HCT116 (cell line): ENCODE data around the gene DTX1. TPM values are rescaled to one million over a fixed set of nuclear protein-coding genes. Genes with fewer than 3 reads are reported as not detected.
"Not testable (repeated sequence)": the region's sequence is repeated elsewhere in the genome, so short reads cannot be mapped to it uniquely, and the experiment has no call there.

Source experiments
- ATAC-seq: fragments of 200-7000 bp; cut with Tn5 transposase; 2 replicates; pipeline ENCODE4 v1.9.1; 2020; ENCODE audit warnings: mild to moderate bottlenecking, moderate library complexity
- BruUV-seq: library from RNA; stranded (reverse); fragments of 400-500 nt; replicated peaks from 2 replicates; lab custom pipeline; 2021; lab: Mats Ljungman, UMichigan
- CTCF ChIA-PET: fragments of 300-600 bp; sonication (Branson Sonifier 250); formaldehyde crosslinking; loops from one replicate; lab custom pipeline; 2021; ENCODE audit warnings: antibody characterized with exemption; lab: Charles Lee
- POLR2A ChIA-PET: fragments of 300-600, 350-600 bp; sonication (Branson Sonifier 250); formaldehyde crosslinking; loops from one replicate; lab custom pipeline; 2021; ENCODE audit warnings: antibody characterized with exemption; lab: Charles Lee
- RAD21 ChIA-PET, 2 experiments: fragments of 300-600 bp; sonication (Branson Sonifier 250); formaldehyde crosslinking; loops; one replicate each; lab custom pipeline; 2023; ENCODE audit warnings: low total read pairs in 2 of 2; ENCODE audit not compliant: uncharacterized antibody in 2 of 2, unreplicated experiment in 2 of 2, low non-redundant PET in 1 of 2; lab: Charles Lee
- DNase-seq: peaks from one replicate; pipeline ENCODE4 v3.0.0-alpha.2; 2010; ENCODE audit warnings: low read depth, low spot score
- H2AFZ ChIP-seq: fragments of 200-600 bp; shearing (Covaris generic), sonication (generic); 2 replicates; pipeline ENCODE4 v1.6.1; 2017; ENCODE audit warnings: low read depth, mixed run types, mixed read lengths, antibody characterized with exemption, low read length; ENCODE audit not compliant: poor library complexity, severe bottlenecking
- H3K27ac ChIP-seq: 2 replicates; pipeline ENCODE4 v1.5.1; 2012; ENCODE audit warnings: low read depth, low read length
- H3K27me3 ChIP-seq: fragments of 200-600 bp; sonication (generic); 2 replicates; pipeline ENCODE4 v1.6.1; 2016; ENCODE audit warnings: mixed run types, low read length, mixed read lengths; ENCODE audit not compliant: insufficient read depth
- H3K36me3 ChIP-seq, 2 experiments: fragments of 200-500 bp in 1 of 2; fragments of 200-600 bp in 1 of 2; sonication (Bioruptor generic) in 1 of 2; sonication (generic) in 1 of 2; 2 replicates each; pipeline versions ENCODE4 v1.5.1 to v1.6.1; 2014 to 2016; ENCODE audit warnings: low read length in 2 of 2, inconsistent platforms in 1 of 2, mixed read lengths in 1 of 2, mixed run types in 1 of 2; ENCODE audit not compliant: insufficient read depth in 2 of 2, control insufficient read depth in 1 of 2
- H3K4me1 ChIP-seq, 2 experiments: fragments of 200-600 bp in 1 of 2; sonication (generic) in 1 of 2; 2 replicates each; pipeline versions ENCODE4 v1.5.1 to v1.6.1; 2012 to 2017; ENCODE audit warnings: low read length in 2 of 2, inconsistent platforms in 1 of 2, mild to moderate bottlenecking in 1 of 2, mixed read lengths in 1 of 2, mixed run types in 1 of 2, moderate library complexity in 1 of 2; ENCODE audit not compliant: insufficient read depth in 2 of 2, control insufficient read depth in 1 of 2
- H3K4me2 ChIP-seq: fragments of 200-600 bp; sonication (generic); 2 replicates; pipeline ENCODE4 v1.6.1; 2017; ENCODE audit warnings: mixed run types, low read length, mixed read lengths
- H3K4me3 ChIP-seq, 2 experiments: fragments of 200-600 bp in 1 of 2; sonication (generic) in 1 of 2; replicated peaks in 1 of 2; 2 replicates each; pipeline ENCODE4 v1.5.1; 2011 to 2016; ENCODE audit warnings: low read length in 2 of 2, control low read depth in 1 of 2, low read depth in 1 of 2, mild to moderate bottlenecking in 1 of 2, mixed read lengths in 1 of 2, mixed run types in 1 of 2
- H3K79me2 ChIP-seq: fragments of 200-600 bp; sonication (generic); 2 replicates; pipeline ENCODE4 v1.6.1; 2017; ENCODE audit warnings: mild to moderate bottlenecking, mixed run types, low read length, moderate library complexity, mixed read lengths; ENCODE audit not compliant: insufficient read depth
- H3K9ac ChIP-seq: fragments of 200-600 bp; sonication (generic); 2 replicates; pipeline ENCODE4 v1.6.1; 2016; ENCODE audit warnings: low read length, mixed read lengths
- H3K9me2 ChIP-seq: fragments of 200-600 bp; sonication (generic), shearing (Covaris generic); 2 replicates; pipeline ENCODE4 v1.6.1; 2017; ENCODE audit warnings: mixed run types, mild to moderate bottlenecking, moderate library complexity; ENCODE audit not compliant: insufficient read depth
- H3K9me3 ChIP-seq, 2 experiments: fragments of 200-500 bp in 1 of 2; fragments of 200-600 bp in 1 of 2; sonication (Bioruptor generic) in 1 of 2; sonication (generic) in 1 of 2; 2 replicates each; pipeline ENCODE4 v1.6.1; 2014 to 2017; ENCODE audit warnings: low read length in 2 of 2, mixed read lengths in 2 of 2, inconsistent platforms in 1 of 2, low read depth in 1 of 2, mild to moderate bottlenecking in 1 of 2, mixed run types in 1 of 2, moderate library complexity in 1 of 2; ENCODE audit not compliant: control insufficient read depth in 1 of 2, insufficient read depth in 1 of 2
- H4K20me1 ChIP-seq: fragments of 200-600 bp; sonication (generic), shearing (Covaris generic); 2 replicates; pipeline ENCODE4 v1.6.1; 2017; ENCODE audit warnings: mixed run types, mild to moderate bottlenecking, moderate library complexity; ENCODE audit not compliant: insufficient read depth
- EGR1 ChIP-seq: IDR thresholded peaks from 2 replicates; pipeline ENCODE4 v1.6.1; 2012; ENCODE audit warnings: low read depth
- ELF1 ChIP-seq: IDR thresholded peaks from 2 replicates; pipeline ENCODE4 v1.6.1; 2012; ENCODE audit warnings: low read depth, borderline replicate concordance
- EZH2phosphoT487 ChIP-seq: fragments of 200-600 bp; IDR thresholded peaks from 2 replicates; pipeline ENCODE4 v1.6.1; 2018; ENCODE audit warnings: antibody characterized with exemption, borderline replicate concordance
- FOSL1 ChIP-seq: IDR thresholded peaks from 2 replicates; pipeline ENCODE4 v1.6.1; 2012; ENCODE audit warnings: low read depth
- POLR2A ChIP-seq: IDR thresholded peaks from 2 replicates; pipeline ENCODE4 v1.7.0; 2011; ENCODE audit warnings: borderline replicate concordance; ENCODE audit not compliant: insufficient read depth, insufficient read length; ENCODE audit errors: extremely low read depth
- POLR2AphosphoS5 ChIP-seq: IDR thresholded peaks from 2 replicates; pipeline ENCODE4 v1.6.1; 2011; ENCODE audit warnings: mild to moderate bottlenecking, low read depth, low read length, moderate library complexity
- SP1 ChIP-seq: IDR thresholded peaks from 2 replicates; pipeline ENCODE4 v1.6.1; 2012; ENCODE audit warnings: low read depth
- TCF7L2 ChIP-seq: IDR thresholded peaks from 2 replicates; pipeline ENCODE4 v1.7.0; 2011; ENCODE audit warnings: borderline replicate concordance, inconsistent platforms; ENCODE audit not compliant: insufficient read depth, insufficient read length; ENCODE audit errors: extremely low read depth
- ZFX ChIP-seq: fragments of 450-650 bp; IDR thresholded peaks from 2 replicates; pipeline ENCODE4 v1.6.1; 2017
- intact Hi-C: fragments of 100-400 bp; cut with micrococcal nuclease; formaldehyde crosslinking; loops from 2 replicates; pipeline ENCODE4 v1.10.0; 2022
- total RNA-seq: library from RNA; stranded (reverse); gene quantifications from one replicate; pipeline ENCODE4 v1.2.1, GENCODE V29; 2021; ENCODE audit not compliant: unreplicated experiment
- TF ChIP-seq, protein P1 (sequence below): IDR thresholded peaks from 2 replicates; pipeline ENCODE4 v1.6.1; 2012
- TF ChIP-seq, protein P2 (sequence below): IDR thresholded peaks from 2 replicates; pipeline ENCODE4 v1.6.1; 2012; ENCODE audit warnings: low read depth
- TF ChIP-seq, protein P3 (sequence below): IDR thresholded peaks from 2 replicates; pipeline ENCODE4 v1.6.1; 2011; ENCODE audit warnings: mild to moderate bottlenecking, low read length, moderate library complexity; ENCODE audit not compliant: insufficient replicate concordance; ENCODE audit errors: extremely low read depth
- TF ChIP-seq, protein P4 (sequence below), 3 experiments: fragments of 200-600 bp in 1 of 3; sonication (generic) in 1 of 3; IDR thresholded peaks in 2 of 3; conservative IDR thresholded peaks in 1 of 3; 2 replicates each; pipeline ENCODE4 v1.5.1; 2012 to 2017; ENCODE audit warnings: low read depth in 2 of 3, low read length in 2 of 3, antibody characterized with exemption in 1 of 3, borderline replicate concordance in 1 of 3, control low read depth in 1 of 3, mild to moderate bottlenecking in 1 of 3, mixed read lengths in 1 of 3, mixed run types in 1 of 3, moderate library complexity in 1 of 3; ENCODE audit not compliant: insufficient read depth in 1 of 3

DTX1 gene
- total RNA-seq, 1 experiment from 2014 or later = not detected

DNA sequence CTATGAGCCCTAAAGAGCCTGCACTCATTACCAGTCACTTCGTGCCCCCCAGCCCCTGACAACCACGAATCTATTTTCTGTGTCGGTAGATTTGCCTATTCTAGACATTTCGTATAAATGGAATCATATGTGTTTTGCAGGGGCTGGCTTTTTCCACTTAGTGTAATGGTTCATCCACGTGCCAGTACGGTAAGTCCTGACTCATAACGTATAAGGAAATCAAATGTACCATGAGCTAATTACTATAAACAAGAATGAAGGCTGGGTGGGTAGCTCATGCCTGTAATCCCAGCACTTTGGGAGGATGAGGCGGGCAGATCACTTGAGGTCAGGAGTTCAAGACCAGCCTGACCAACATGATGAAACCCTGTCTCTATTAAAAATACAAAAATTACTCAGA lies 61.2 kb downstream of the DTX1 start:
- POLR2A ChIA-PET, H3K4me1 ChIP-seq, H3K9ac ChIP-seq, H3K4me3 ChIP-seq, ATAC-seq, H3K27me3 ChIP-seq, H4K20me1 ChIP-seq, CTCF ChIA-PET, H3K4me2 ChIP-seq, RAD21 ChIA-PET, H3K27ac ChIP-seq, H3K79me2 ChIP-seq, DNase-seq, BruUV-seq, H3K9me3 ChIP-seq, intact Hi-C loops, H3K9me2 ChIP-seq, H3K36me3 ChIP-seq, H2AFZ ChIP-seq: not testable (repeated sequence)

DNA sequence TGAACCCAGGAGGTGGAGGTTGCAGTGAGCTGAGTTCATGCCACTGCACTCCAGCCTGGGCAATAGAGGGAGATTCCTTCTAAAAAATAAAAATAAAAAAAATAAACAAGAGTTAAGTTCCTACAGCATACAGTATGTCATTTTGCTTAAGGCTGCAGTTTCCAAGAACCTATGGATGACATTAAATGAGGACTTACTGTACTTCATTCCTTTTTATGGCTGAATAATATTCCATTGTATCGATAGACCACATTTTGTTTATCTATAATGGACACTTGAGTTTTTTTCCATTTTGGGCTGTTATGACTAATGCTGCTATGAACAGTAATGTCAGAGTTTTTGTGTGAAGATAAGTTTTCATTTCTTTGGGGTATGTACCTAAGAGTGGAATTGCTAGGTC lies 61.6 kb downstream of the DTX1 start:
- ChIA-PET CTCF (no interaction called here), RAD21 (no interaction called here), POLR2A (no interaction called here)
- Histone ChIP-seq H4K20me1 (no peaks in the 10 kb centered on the region), H3K9me2 (no peaks in the 10 kb centered on the region), H3K27me3 (no peaks in the 10 kb centered on the region), H2AFZ (no peak overlapping the region), H3K9me3 (no peaks in the 10 kb centered on the region), H3K4me2 (no peak overlapping the region), H3K4me1 (peaks cover 0 to 9% of the 10 kb centered on the region in 2 experiments; a peak in 2 of 4 replicates), H3K79me2 (no peaks in the 10 kb centered on the region), H3K27ac (no peak overlapping the region), H3K9ac (no peak overlapping the region), H3K4me3 (no peak overlapping the region), H3K36me3 (no peaks in the 10 kb centered on the region)
- no TSS peak for BruUV-seq
- DNase-seq (no peak), ATAC-seq (no peak)
- intact Hi-C loops = no loop called here
- TF ChIP-seq FOSL1 (no peak), TCF7L2 (no peak), EGR1 (no peak), POLR2A (no peak), ZFX (no peak), ELF1 (no peak), EZH2phosphoT487 (no peak), SP1 (no peak), POLR2AphosphoS5 (no peak)
- TF ChIP-seq, protein P1, sequence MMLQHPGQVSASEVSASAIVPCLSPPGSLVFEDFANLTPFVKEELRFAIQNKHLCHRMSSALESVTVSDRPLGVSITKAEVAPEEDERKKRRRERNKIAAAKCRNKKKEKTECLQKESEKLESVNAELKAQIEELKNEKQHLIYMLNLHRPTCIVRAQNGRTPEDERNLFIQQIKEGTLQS = no peak
- TF ChIP-seq, protein P2, sequence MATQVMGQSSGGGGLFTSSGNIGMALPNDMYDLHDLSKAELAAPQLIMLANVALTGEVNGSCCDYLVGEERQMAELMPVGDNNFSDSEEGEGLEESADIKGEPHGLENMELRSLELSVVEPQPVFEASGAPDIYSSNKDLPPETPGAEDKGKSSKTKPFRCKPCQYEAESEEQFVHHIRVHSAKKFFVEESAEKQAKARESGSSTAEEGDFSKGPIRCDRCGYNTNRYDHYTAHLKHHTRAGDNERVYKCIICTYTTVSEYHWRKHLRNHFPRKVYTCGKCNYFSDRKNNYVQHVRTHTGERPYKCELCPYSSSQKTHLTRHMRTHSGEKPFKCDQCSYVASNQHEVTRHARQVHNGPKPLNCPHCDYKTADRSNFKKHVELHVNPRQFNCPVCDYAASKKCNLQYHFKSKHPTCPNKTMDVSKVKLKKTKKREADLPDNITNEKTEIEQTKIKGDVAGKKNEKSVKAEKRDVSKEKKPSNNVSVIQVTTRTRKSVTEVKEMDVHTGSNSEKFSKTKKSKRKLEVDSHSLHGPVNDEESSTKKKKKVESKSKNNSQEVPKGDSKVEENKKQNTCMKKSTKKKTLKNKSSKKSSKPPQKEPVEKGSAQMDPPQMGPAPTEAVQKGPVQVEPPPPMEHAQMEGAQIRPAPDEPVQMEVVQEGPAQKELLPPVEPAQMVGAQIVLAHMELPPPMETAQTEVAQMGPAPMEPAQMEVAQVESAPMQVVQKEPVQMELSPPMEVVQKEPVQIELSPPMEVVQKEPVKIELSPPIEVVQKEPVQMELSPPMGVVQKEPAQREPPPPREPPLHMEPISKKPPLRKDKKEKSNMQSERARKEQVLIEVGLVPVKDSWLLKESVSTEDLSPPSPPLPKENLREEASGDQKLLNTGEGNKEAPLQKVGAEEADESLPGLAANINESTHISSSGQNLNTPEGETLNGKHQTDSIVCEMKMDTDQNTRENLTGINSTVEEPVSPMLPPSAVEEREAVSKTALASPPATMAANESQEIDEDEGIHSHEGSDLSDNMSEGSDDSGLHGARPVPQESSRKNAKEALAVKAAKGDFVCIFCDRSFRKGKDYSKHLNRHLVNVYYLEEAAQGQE = no peak
- TF ChIP-seq, protein P3, sequence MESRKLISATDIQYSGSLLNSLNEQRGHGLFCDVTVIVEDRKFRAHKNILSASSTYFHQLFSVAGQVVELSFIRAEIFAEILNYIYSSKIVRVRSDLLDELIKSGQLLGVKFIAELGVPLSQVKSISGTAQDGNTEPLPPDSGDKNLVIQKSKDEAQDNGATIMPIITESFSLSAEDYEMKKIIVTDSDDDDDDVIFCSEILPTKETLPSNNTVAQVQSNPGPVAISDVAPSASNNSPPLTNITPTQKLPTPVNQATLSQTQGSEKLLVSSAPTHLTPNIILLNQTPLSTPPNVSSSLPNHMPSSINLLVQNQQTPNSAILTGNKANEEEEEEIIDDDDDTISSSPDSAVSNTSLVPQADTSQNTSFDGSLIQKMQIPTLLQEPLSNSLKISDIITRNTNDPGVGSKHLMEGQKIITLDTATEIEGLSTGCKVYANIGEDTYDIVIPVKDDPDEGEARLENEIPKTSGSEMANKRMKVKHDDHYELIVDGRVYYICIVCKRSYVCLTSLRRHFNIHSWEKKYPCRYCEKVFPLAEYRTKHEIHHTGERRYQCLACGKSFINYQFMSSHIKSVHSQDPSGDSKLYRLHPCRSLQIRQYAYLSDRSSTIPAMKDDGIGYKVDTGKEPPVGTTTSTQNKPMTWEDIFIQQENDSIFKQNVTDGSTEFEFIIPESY = no peak
- TF ChIP-seq, protein P4, sequence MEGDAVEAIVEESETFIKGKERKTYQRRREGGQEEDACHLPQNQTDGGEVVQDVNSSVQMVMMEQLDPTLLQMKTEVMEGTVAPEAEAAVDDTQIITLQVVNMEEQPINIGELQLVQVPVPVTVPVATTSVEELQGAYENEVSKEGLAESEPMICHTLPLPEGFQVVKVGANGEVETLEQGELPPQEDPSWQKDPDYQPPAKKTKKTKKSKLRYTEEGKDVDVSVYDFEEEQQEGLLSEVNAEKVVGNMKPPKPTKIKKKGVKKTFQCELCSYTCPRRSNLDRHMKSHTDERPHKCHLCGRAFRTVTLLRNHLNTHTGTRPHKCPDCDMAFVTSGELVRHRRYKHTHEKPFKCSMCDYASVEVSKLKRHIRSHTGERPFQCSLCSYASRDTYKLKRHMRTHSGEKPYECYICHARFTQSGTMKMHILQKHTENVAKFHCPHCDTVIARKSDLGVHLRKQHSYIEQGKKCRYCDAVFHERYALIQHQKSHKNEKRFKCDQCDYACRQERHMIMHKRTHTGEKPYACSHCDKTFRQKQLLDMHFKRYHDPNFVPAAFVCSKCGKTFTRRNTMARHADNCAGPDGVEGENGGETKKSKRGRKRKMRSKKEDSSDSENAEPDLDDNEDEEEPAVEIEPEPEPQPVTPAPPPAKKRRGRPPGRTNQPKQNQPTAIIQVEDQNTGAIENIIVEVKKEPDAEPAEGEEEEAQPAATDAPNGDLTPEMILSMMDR (IDR thresholded peaks at IDR 0.05 in 2 of 3, conservative IDR thresholded peaks at IDR 0.05 in 1 of 3; ENCODE audit: borderline replicate concordance in 1 of 3, insufficient read depth in 1 of 3, low read depth in 2 of 3, low read length in 2 of 3) = no peak
